IMR-90 (cell line): ENCODE measurements around the gene INTS3. TPM values are rescaled to one million over a fixed set of nuclear protein-coding genes. Genes with fewer than 3 reads are reported as not detected.
A peak's percentile ranks its signal among the peaks of the same experiment; 100 is the strongest.

Experiments
- ATAC-seq: fragments of 200-7000 bp; cut with Tn5 transposase; 2 replicates; pipeline ENCODE4 v1.9.1; 2020; ENCODE audit warnings: low read depth, mild to moderate bottlenecking, moderate library complexity
- BruUV-seq: library from RNA; stranded (reverse); fragments of 400-500 nt; replicated peaks from 2 replicates; lab custom pipeline; 2021; lab: Mats Ljungman, UMichigan
- CTCF ChIA-PET: fragments of 300-600 bp; formaldehyde crosslinking; extraction: SDS; loops from one replicate; lab custom pipeline; 2021; ENCODE audit warnings: antibody characterized with exemption; lab: Yijun Ruan, JAX
- POLR2A ChIA-PET: fragments of 300-600 bp; sonication (Branson Sonifier 250); formaldehyde crosslinking; loops from one replicate; lab custom pipeline; 2022; ENCODE audit warnings: antibody characterized with exemption; ENCODE audit not compliant: unreplicated experiment; lab: Charles Lee
- DNase-seq: peaks from one replicate; pipeline ENCODE4 v3.0.0; 2013
- H2AFZ ChIP-seq: replicated peaks from 2 replicates; pipeline ENCODE3; 2013; ENCODE audit warnings: low read length, mild to moderate bottlenecking; ENCODE audit not compliant: poor library complexity
- H2AK5ac ChIP-seq: 2 replicates; pipeline ENCODE4 v1.6.1; 2013; ENCODE audit warnings: low read depth, low read length, inconsistent platforms
- H2AK9ac ChIP-seq: replicated peaks from 2 replicates; pipeline ENCODE3; 2013; ENCODE audit warnings: mild to moderate bottlenecking, low read depth, low read length, moderate library complexity; ENCODE audit not compliant: poor library complexity
- H2BK120ac ChIP-seq: 2 replicates; pipeline ENCODE4 v1.6.1; 2013; ENCODE audit warnings: low read depth, low read length, inconsistent platforms
- H2BK15ac ChIP-seq: 3 replicates; pipeline ENCODE4 v1.6.1; 2013; ENCODE audit warnings: low read depth, low read length, inconsistent platforms
- H2BK20ac ChIP-seq: 2 replicates; pipeline ENCODE4 v1.6.1; 2013; ENCODE audit warnings: low read depth, mild to moderate bottlenecking, inconsistent platforms, low read length, moderate library complexity
- H2BK5ac ChIP-seq: 2 replicates; pipeline ENCODE4 v1.6.1; 2013; ENCODE audit warnings: mild to moderate bottlenecking, low read depth, low read length, inconsistent platforms; ENCODE audit not compliant: poor library complexity, severe bottlenecking
- H3K14ac ChIP-seq: replicated peaks from 2 replicates; pipeline ENCODE4 v1.6.1; 2013; ENCODE audit warnings: low read depth, low read length, inconsistent platforms
- H3K18ac ChIP-seq: 2 replicates; pipeline ENCODE4 v1.6.1; 2013; ENCODE audit warnings: low read depth, low read length, control low read depth
- H3K23ac ChIP-seq: 2 replicates; pipeline ENCODE4 v1.6.1; 2013; ENCODE audit warnings: low read depth, low read length, inconsistent platforms
- H3K27ac ChIP-seq: 2 replicates; pipeline ENCODE4 v1.5.1; 2013; ENCODE audit warnings: mild to moderate bottlenecking, control low read depth, low read length; ENCODE audit not compliant: insufficient read depth
- H3K27me3 ChIP-seq: 2 replicates; pipeline ENCODE4 v1.6.1; 2013; ENCODE audit warnings: low read length; ENCODE audit not compliant: control insufficient read depth, insufficient read depth
- H3K36me3 ChIP-seq: 2 replicates; pipeline ENCODE4 v1.6.1; 2013; ENCODE audit warnings: low read length, mixed read lengths; ENCODE audit not compliant: control insufficient read depth, insufficient read depth
- H3K4ac ChIP-seq: 2 replicates; pipeline ENCODE4 v1.6.1; 2013; ENCODE audit warnings: low read depth, low read length, inconsistent platforms
- H3K4me1 ChIP-seq: 2 replicates; pipeline ENCODE4 v1.6.1; 2013; ENCODE audit warnings: low read length, mixed read lengths; ENCODE audit not compliant: control insufficient read depth, insufficient read depth
- H3K4me2 ChIP-seq: 2 replicates; pipeline ENCODE4 v1.6.1; 2013; ENCODE audit warnings: low read depth, mild to moderate bottlenecking, control low read depth, low read length, moderate library complexity
- H3K4me3 ChIP-seq: 2 replicates; pipeline ENCODE4 v1.5.1; 2013; ENCODE audit warnings: low read depth, mild to moderate bottlenecking, control low read depth, low read length, moderate library complexity; ENCODE audit not compliant: insufficient read depth
- H3K56ac ChIP-seq: 2 replicates; pipeline ENCODE4 v1.6.1; 2013; ENCODE audit warnings: low read length, inconsistent platforms; ENCODE audit not compliant: insufficient read depth; ENCODE audit errors: extremely low read depth
- H3K79me1 ChIP-seq, 2 experiments: 2 replicates each; pipeline ENCODE4 v1.6.1; 2013; ENCODE audit warnings: low read length in 2 of 2, inconsistent platforms in 1 of 2, low read depth in 1 of 2
- H3K9ac ChIP-seq: 2 replicates; pipeline ENCODE4 v1.6.1; 2013; ENCODE audit warnings: low read depth, low read length, control low read depth
- H3K9me1 ChIP-seq: 2 replicates; pipeline ENCODE4 v1.6.1; 2013; ENCODE audit warnings: low read length, inconsistent platforms; ENCODE audit not compliant: insufficient read depth
- H3K9me3 ChIP-seq: 2 replicates; pipeline ENCODE4 v1.6.1; 2013; ENCODE audit warnings: low read length; ENCODE audit not compliant: control insufficient read depth, insufficient read depth
- H4K20me1 ChIP-seq: 2 replicates; pipeline ENCODE4 v1.6.1; 2013; ENCODE audit warnings: low read length, inconsistent platforms; ENCODE audit not compliant: insufficient read depth
- H4K5ac ChIP-seq: 2 replicates; pipeline ENCODE4 v1.6.1; 2013; ENCODE audit warnings: mild to moderate bottlenecking, low read depth, low read length, control low read depth
- H4K8ac ChIP-seq, 2 experiments: 2 replicates each; pipeline ENCODE4 v1.6.1; 2013; ENCODE audit warnings: low read depth in 2 of 2, low read length in 2 of 2, control low read depth in 1 of 2, inconsistent platforms in 1 of 2
- H4K91ac ChIP-seq: 2 replicates; pipeline ENCODE4 v1.6.1; 2013; ENCODE audit warnings: low read depth, low read length, inconsistent platforms; ENCODE audit not compliant: insufficient read depth
- BHLHE40 ChIP-seq: fragments of 150-350 bp; IDR thresholded peaks from 2 replicates; pipeline ENCODE4 v1.6.1; 2016; ENCODE audit warnings: mild to moderate bottlenecking, low read depth, low read length
- CHD1 ChIP-seq: IDR thresholded peaks from 2 replicates; pipeline ENCODE4 v1.6.1; 2012; ENCODE audit warnings: low read depth, low read length, improper control_type of control experiment
- CTCF ChIP-seq: conservative IDR thresholded peaks from 2 replicates; pipeline ENCODE4 v1.5.1; 2012; ENCODE audit warnings: mild to moderate bottlenecking, low read depth, low read length, improper control_type of control experiment
- ELK1 ChIP-seq: fragments of 150-350 bp; IDR thresholded peaks from 2 replicates; pipeline ENCODE4 v1.6.1; 2016; ENCODE audit warnings: low read depth, mild to moderate bottlenecking, low read length, moderate library complexity, borderline replicate concordance
- FOS ChIP-seq: fragments of 150-350 bp; IDR thresholded peaks from 2 replicates; pipeline ENCODE4 v1.6.1; 2016; ENCODE audit warnings: low read depth, low read length
- MAFK ChIP-seq: IDR thresholded peaks from 2 replicates; pipeline ENCODE4 v1.6.1; 2012; ENCODE audit warnings: low read depth, low read length, improper control_type of control experiment
- MAZ ChIP-seq: IDR thresholded peaks from 2 replicates; pipeline ENCODE4 v1.6.1; 2012; ENCODE audit warnings: low read depth, mild to moderate bottlenecking, low read length, improper control_type of control experiment, moderate library complexity, borderline replicate concordance
- MXI1 ChIP-seq: IDR thresholded peaks from 2 replicates; pipeline ENCODE4 v1.6.1; 2012; ENCODE audit warnings: low read depth, mild to moderate bottlenecking, low read length, moderate library complexity, borderline replicate concordance
- NFE2L2 ChIP-seq: fragments of 150-350 bp; IDR thresholded peaks from 2 replicates; pipeline ENCODE4 v1.6.1; 2016; ENCODE audit warnings: low read depth, mild to moderate bottlenecking, low read length
- POLR2A ChIP-seq: IDR thresholded peaks from 2 replicates; pipeline ENCODE4 v1.6.1; 2012; ENCODE audit warnings: mild to moderate bottlenecking, low read depth, low read length
- RCOR1 ChIP-seq: IDR thresholded peaks from 2 replicates; pipeline ENCODE4 v1.6.1; 2012; ENCODE audit warnings: mild to moderate bottlenecking, low read length, improper control_type of control experiment; ENCODE audit not compliant: insufficient replicate concordance
- RFX5 ChIP-seq: IDR thresholded peaks from 2 replicates; pipeline ENCODE4 v1.8.0; 2012; ENCODE audit warnings: low read depth, mild to moderate bottlenecking, low read length, moderate library complexity
- SMC3 ChIP-seq: fragments of 150-350 bp; IDR thresholded peaks from 2 replicates; pipeline ENCODE4 v1.6.1; 2016; ENCODE audit warnings: low read depth, mild to moderate bottlenecking, antibody characterized with exemption, low read length, moderate library complexity
- USF2 ChIP-seq: fragments of 150-350 bp; IDR thresholded peaks from 2 replicates; pipeline ENCODE4 v1.6.1; 2017; ENCODE audit warnings: mild to moderate bottlenecking, antibody characterized with exemption, low read length, low read depth
- WGBS, 2 experiments: methylation state at CpG; one replicate each; pipeline versions ENCODE4 v1.1.5 to v1.1.7; 2013; ENCODE audit warnings: missing lambda C conversion rate in 2 of 2; ENCODE audit not compliant: insufficient read length in 1 of 2; ENCODE audit errors: extremely low coverage in 2 of 2; 5-methylcytosine and 5-hydroxymethylcytosine counted together
- dilution Hi-C: fragments of 300-500 bp; cut with HindIII; formaldehyde crosslinking; loops from one replicate; pipeline ENCODE4 v1.14.3; 2018; ENCODE audit warnings: low sequenced_read_pairs; ENCODE audit not compliant: unreplicated experiment
- in situ Hi-C: fragments of 300-500 bp; cut with MboI; formaldehyde crosslinking; loops from 3 replicates; pipeline ENCODE4 v1.14.3; 2019; ENCODE audit warnings: low sequenced_read_pairs, inconsistent platforms, mixed read lengths
- intact Hi-C: fragments of 100-400 bp; cut with micrococcal nuclease; formaldehyde crosslinking; loops from 2 replicates; pipeline ENCODE4 v1.10.0; 2022
- polyA plus RNA-seq, 3 experiments: library from polyadenylated mRNA; depleted of rRNA; stranded (reverse); fragments of >200 nt; gene quantifications; 2 replicates each; pipeline ENCODE4 v1.2.3, GENCODE V29; 2012; ENCODE audit warnings: low replicate concordance in 1 of 3
- total RNA-seq: library from RNA; depleted of rRNA; stranded (reverse); fragments of >200 nt; gene quantifications from 2 replicates; pipeline ENCODE4 v1.2.3, GENCODE V29; 2012

Gene INTS3
- total and polyA plus RNA-seq, 2 of the 4 experiments (the other 2 are of a cell fraction), result 33.5 to 59.4 TPM

DNA sequence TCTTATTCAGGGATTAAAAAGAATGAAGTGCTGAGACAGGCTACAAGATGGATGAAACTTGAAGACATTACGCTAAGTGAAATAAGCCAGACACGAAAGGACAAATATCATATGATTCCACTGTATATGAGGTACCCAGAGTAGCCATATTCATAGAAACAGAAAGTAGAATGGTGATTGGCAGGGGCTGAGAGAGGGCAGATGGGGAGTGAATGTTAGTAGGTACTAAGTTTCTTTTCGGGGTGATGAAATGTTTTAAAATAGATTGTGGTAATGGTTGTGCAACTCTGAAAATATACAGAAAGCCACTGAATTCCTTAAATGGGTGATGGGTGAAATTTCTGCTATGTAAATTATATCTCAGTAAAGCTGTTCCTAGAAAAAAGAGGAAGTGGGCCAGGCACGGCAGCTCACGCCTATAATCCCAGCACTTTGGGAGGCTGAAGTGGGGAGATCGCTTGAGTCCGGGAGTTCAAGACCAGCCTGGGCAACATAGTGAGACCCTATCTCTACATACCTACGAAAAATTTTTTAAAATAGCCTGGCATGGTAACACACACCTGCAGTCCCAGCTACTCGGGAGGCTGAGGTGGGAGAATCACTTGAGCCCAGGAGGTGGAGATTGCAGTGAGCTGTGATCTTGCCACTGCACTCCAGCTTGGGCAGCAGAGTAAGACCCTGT lies 63.3 kb downstream of the INTS3 start:
- H3K4me3 ChIP-seq, result peak overlapping the region; percentile 37; the same call in 1 of the 2 replicates
- H4K91ac ChIP-seq, result peak overlapping the region; percentile 86
- H3K9me3 ChIP-seq, result no peaks in the 10 kb centered on the region
- H3K4me1 ChIP-seq, result peaks cover 11% of the 10 kb centered on the region
- H3K23ac ChIP-seq, result peak overlapping the region; percentile 97; the same call in 1 of the 2 replicates
- ChIA-PET CTCF (no interaction called here), POLR2A (no interaction called here)
- H2BK5ac ChIP-seq, result peak overlapping the region; percentile 97
- WGBS, 2 experiments, result 0% methylated on average over 1 of the region's 9 CpGs; no CpG with 5 or more reads in 1 of the 2 experiments
- H4K5ac ChIP-seq, result peak overlapping the region; percentile 82
- intact Hi-C loops (loop anchor here (10.0 kb wide), 1 partner anchor 134 kb away; the partner anchor contains the start of gene GATAD2B), in situ Hi-C loops (no loop called here), dilution Hi-C loops (no loop called here)
- H3K9me1 ChIP-seq, result peaks cover 10% of the 10 kb centered on the region
- H3K14ac ChIP-seq, result peak overlapping the region; percentile 98
- peak overlapping the region; percentile 93 for H3K27ac ChIP-seq
- no peaks in the 10 kb centered on the region for H4K20me1 ChIP-seq
- H3K79me1 ChIP-seq, result 0 out of 4 replicates have a peak, but pooled peaks cover 0 to 3% of the 10 kb centered on the region in 2 experiments
- peak; percentile 94 for DNase-seq
- no peak overlapping the region for H2AFZ ChIP-seq
- H3K56ac ChIP-seq, result peak overlapping the region; percentile 75
- H3K9ac ChIP-seq, result peak overlapping the region; percentile 45; the same call in 1 of the 2 replicates
- H2AK5ac ChIP-seq, result peak overlapping the region; percentile 97
- no TSS peak for BruUV-seq
- peak overlapping the region; percentile 48 to 92 for H4K8ac ChIP-seq
- H2BK20ac ChIP-seq, result peak overlapping the region; percentile 96
- H3K27me3 ChIP-seq, result no peaks in the 10 kb centered on the region
- H2BK15ac ChIP-seq, result peak overlapping the region; percentile 89; the same call in 2 of the 3 replicates
- H3K4me2 ChIP-seq, result peak overlapping the region; percentile 87
- H3K36me3 ChIP-seq, result no peaks in the 10 kb centered on the region
- peak overlapping the region; percentile 98 for H3K4ac ChIP-seq
- H2AK9ac ChIP-seq, result peak overlapping the region; percentile 83
- ATAC-seq, result peak; percentile 89
- peak overlapping the region; percentile 89 for H3K18ac ChIP-seq
- peak overlapping the region; percentile 94 for H2BK120ac ChIP-seq
- TF ChIP-seq POLR2A (no peak), NFE2L2 (no peak), RFX5 (no peak), MXI1 (no peak), MAZ (no peak), FOS (peak; percentile 15; the same call in 1 of the 2 replicates), ELK1 (no peak), CHD1 (no peak), USF2 (no peak; the same call in 1 of the 2 replicates), MAFK (no peak), BHLHE40 (0 out of 2 replicates have a peak, but pooled peaks have one; percentile 24), SMC3 (no peak), RCOR1 (peak; percentile 13), CTCF (no peak)
